ENCODE data around the gene CLEC20A.
"Not testable (repeated sequence)": the region's sequence is repeated elsewhere in the genome, so short reads cannot be mapped to it uniquely, and the experiment has no call there.

Gene CLEC20A

DNA sequence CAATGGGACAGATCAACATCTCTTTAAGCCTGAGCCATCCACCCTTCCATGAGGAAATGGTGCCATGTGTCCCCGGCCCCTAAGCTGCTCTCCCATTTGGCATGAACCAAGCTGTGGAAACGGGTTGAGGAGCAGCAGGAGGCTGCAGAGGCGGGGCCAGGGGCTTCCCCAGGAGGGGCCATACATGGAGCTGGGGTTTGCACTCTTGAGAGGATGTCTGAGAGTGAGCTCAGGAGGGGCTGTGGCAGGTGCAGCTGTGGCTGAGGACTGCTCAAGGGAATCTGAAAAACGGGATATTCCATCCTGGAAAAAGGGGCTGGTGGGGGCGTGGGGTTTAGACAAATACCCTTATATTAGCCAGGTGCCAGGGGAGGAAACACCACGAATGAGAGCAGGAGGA, 7.1 kb upstream of the CLEC20A start:
- intact Hi-C loops (cut with DNase I; ENCODE audit: low total_unique reads) = loop anchor here (5.0 to 10.0 kb wide), 2 partner anchors 192 to 469 kb away; no protein-coding TSS in a partner anchor
- Histone ChIP-seq H3K36me3 (no peaks in the 10 kb centered on the region), H3K4me3 (no peak overlapping the region), H3K9me3 (no peaks in the 10 kb centered on the region), H3K27me3 (peaks cover 0 to 3% of the 10 kb centered on the region in 2 donors), H3K27ac (no peak overlapping the region), H3K4me1 (no peaks in the 10 kb centered on the region)
- TF ChIP-seq, protein P1, sequence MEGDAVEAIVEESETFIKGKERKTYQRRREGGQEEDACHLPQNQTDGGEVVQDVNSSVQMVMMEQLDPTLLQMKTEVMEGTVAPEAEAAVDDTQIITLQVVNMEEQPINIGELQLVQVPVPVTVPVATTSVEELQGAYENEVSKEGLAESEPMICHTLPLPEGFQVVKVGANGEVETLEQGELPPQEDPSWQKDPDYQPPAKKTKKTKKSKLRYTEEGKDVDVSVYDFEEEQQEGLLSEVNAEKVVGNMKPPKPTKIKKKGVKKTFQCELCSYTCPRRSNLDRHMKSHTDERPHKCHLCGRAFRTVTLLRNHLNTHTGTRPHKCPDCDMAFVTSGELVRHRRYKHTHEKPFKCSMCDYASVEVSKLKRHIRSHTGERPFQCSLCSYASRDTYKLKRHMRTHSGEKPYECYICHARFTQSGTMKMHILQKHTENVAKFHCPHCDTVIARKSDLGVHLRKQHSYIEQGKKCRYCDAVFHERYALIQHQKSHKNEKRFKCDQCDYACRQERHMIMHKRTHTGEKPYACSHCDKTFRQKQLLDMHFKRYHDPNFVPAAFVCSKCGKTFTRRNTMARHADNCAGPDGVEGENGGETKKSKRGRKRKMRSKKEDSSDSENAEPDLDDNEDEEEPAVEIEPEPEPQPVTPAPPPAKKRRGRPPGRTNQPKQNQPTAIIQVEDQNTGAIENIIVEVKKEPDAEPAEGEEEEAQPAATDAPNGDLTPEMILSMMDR (IDR thresholded peaks at IDR 0.05) = no peak
- DNase-seq = peak; percentile 3 to 53

DNA sequence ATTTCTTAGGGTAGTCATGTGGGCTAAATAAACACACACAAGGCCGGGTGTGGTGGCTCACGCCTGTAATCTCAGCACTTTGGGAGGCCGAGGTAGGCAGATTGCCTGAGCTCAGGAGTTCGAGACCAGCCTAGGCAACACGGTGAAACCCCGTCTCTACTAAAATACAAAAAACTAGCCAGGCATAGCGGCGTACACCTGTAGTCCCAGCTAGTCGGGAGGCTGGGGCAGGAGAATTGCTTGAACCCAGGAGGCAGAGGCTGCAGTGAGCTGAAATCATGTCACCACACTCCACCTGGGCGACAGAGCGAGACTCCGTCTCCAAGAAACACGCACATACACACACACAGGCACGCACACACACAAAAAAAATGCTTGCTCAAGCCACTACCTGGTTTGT, 6.6 kb upstream of the CLEC20A start:
- not testable (repeated sequence) for H3K4me3 ChIP-seq, H3K36me3 ChIP-seq, H3K27ac ChIP-seq, H3K4me1 ChIP-seq, H3K27me3 ChIP-seq, H3K9me3 ChIP-seq
- intact Hi-C loops (cut with DNase I; ENCODE audit: low total_unique reads) = loop anchor here (5.0 to 10.0 kb wide), 2 partner anchors 191 to 469 kb away; no protein-coding TSS in a partner anchor
- DNase-seq = peak in 1 of 2 donors; percentile 0

DNA sequence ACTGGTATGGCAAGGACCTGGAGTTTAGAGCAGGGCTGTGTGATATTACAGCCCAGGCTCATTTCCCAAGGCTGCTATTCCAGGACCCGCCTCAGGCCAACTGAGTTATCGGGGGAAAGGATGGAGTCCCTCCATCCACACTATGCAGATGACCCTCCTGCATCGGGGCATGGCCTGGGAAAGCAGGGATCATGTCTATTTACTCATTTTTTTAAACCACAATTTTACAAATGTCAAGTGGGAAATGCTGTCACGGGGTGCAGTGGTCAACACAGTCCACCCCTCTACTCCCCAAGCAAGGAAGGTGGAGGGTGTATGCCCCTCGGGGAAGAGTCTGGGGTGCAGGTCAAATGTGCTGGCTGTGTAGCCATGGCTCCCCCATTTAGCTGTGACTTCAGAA, 6.1 kb upstream of the CLEC20A start:
- intact Hi-C loops (cut with DNase I; ENCODE audit: low total_unique reads) = loop anchor here (5.0 to 10.0 kb wide), 2 partner anchors 191 to 468 kb away; no protein-coding TSS in a partner anchor

DNA sequence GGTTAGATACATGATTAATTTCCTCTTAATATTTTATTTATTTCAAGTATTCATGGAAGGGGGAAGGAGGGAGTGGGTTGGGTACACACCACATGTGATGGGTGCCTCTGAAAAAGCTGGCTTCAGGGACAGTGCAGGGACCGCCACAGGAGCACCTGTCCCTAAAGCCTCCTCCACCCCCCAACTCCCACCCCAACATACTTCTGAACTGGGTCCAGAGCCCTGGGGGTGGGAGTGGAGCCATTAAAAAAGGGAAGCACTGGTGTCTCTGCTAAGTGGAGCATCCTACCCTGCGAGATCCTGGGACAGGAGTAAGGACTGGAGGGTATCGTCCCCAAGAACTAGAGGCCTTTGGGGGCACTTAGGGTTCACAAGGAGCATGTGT, 5.6 kb upstream of the CLEC20A start:
- DNase-seq = no peak
- intact Hi-C loops (cut with DNase I; ENCODE audit: low total_unique reads) = loop anchor here (5.0 to 10.0 kb wide), 2 partner anchors 190 to 468 kb away; no protein-coding TSS in a partner anchor

More for the DNA sequence above, 6.1 kb upstream of the CLEC20A start:
- Histone ChIP-seq H3K27me3 (peaks cover 0 to 3% of the 10 kb centered on the region in 2 donors), H3K4me1 (no peaks in the 10 kb centered on the region), H3K9me3 (no peaks in the 10 kb centered on the region), H3K4me3 (no peak overlapping the region), H3K27ac (no peak overlapping the region), H3K36me3 (no peaks in the 10 kb centered on the region)
- TF ChIP-seq, protein P1 (IDR thresholded peaks at IDR 0.05) = no peak
- peak; percentile 6 to 37 for DNase-seq

DNA sequence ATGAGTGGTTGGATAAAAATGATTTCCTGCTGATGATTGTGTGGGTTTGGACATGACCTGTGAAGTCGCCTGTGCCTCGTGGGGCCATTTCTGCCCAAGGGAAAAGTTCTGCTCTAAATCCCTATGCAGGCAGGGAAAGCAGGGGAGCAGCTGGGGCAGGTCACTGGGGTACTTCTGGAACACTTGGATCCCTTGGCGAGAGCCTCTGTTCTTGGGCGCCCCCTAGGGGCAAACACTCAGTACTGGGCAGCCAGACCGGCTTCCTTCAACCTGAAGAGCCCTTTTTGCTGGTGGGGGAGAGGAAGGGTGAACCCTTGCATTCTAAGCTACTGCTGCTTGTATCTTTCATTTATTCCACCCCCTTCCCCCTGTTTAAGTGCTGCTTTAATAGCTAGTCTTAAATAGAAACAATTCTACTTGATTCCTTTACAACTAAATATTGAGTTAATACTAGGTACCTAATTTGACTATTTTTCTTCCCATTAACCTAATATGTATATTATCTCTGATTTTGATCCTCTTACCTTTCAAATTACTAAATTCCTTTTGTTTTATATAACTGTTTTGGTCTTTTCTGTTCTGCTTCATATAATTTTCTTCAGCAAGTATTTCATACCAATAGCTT, 5.1 kb upstream of the CLEC20A start:
- TF ChIP-seq, protein P1 (IDR thresholded peaks at IDR 0.05) = peak; percentile 72 to 93
- H3K27me3 ChIP-seq = peaks cover 0 to 3% of the 10 kb centered on the region in 2 donors
- DNase-seq = peak; percentile 47 to 73
- H3K27ac ChIP-seq = no peak overlapping the region
- no peak overlapping the region for H3K4me3 ChIP-seq
- no peaks in the 10 kb centered on the region for H3K9me3 ChIP-seq
- intact Hi-C loops (cut with DNase I; ENCODE audit: low total_unique reads) = loop anchor here (5.0 to 10.0 kb wide), 2 partner anchors 190 to 467 kb away; no protein-coding TSS in a partner anchor
- no peaks in the 10 kb centered on the region for H3K4me1 ChIP-seq
- no peaks in the 10 kb centered on the region for H3K36me3 ChIP-seq

More for the DNA sequence above, 5.6 kb upstream of the CLEC20A start:
- TF ChIP-seq, protein P1 (IDR thresholded peaks at IDR 0.05) = no peak
- H3K4me3 ChIP-seq = no peak overlapping the region
- H3K9me3 ChIP-seq = no peaks in the 10 kb centered on the region
- H3K4me1 ChIP-seq = no peaks in the 10 kb centered on the region
- H3K27ac ChIP-seq = no peak overlapping the region
- no peaks in the 10 kb centered on the region for H3K36me3 ChIP-seq
- peaks cover 0 to 3% of the 10 kb centered on the region in 2 donors for H3K27me3 ChIP-seq

DNA sequence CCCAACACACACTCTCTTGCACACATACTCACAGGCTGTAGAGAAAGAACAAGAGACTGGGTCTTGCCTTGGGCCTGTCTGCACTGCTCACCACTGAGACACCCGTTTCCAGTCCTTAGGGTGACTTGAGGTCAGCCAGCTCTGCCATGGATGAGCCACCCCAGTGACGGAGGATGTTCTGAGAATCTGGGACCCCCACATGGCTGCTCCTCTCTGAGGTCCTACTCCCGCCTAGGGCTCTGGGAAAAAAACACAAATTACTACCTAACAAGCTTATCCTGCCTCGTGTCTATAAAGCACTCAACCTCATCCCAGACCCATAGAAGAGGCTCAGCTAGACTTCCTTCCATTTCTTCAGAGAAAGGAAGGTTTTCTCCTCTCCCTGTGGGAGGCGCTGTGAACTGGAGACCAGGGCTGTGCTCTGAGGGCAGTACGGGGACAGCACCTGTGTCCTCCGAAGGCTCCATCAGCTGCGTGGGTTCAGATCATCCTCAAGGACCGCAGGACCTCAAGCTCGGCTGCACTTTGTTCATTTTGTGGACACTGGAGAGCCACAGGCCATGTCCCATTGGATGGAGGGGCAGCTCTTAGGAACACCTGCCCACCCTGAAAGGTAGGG, 4.3 kb upstream of the CLEC20A start:
- TF ChIP-seq, protein P1 (IDR thresholded peaks at IDR 0.05) = no peak
- H3K27me3 ChIP-seq = peaks cover 0 to 3% of the 10 kb centered on the region in 2 donors
- peak in 1 of 2 donors; percentile 45 for DNase-seq
- no peak overlapping the region for H3K27ac ChIP-seq
- H3K4me3 ChIP-seq = no peak overlapping the region
- no peaks in the 10 kb centered on the region for H3K4me1 ChIP-seq
- H3K9me3 ChIP-seq = no peaks in the 10 kb centered on the region
- H3K36me3 ChIP-seq = no peaks in the 10 kb centered on the region
- intact Hi-C loops (cut with DNase I; ENCODE audit: low total_unique reads) = loop anchor here (5.0 to 10.0 kb wide), 2 partner anchors 189 to 466 kb away; no protein-coding TSS in a partner anchor

Data from tibial artery (tissue), 4 donors.